ACC112 (cell line): ENCODE measurements around the gene MEX3D.
A peak's percentile ranks its signal among the peaks of the same experiment; 100 is the strongest.

Experiments used
- H2AFZ ChIP-seq: fragments of 200-600 bp; sonication (generic); one replicate; pipeline ENCODE4 v1.6.0; 2017; ENCODE audit warnings: antibody characterized with exemption, low read length; ENCODE audit not compliant: unreplicated experiment
- H3K27ac ChIP-seq: fragments of 200-600 bp; sonication (generic); 2 replicates; pipeline ENCODE4 v1.5.1; 2014; ENCODE audit warnings: low read depth, mild to moderate bottlenecking, antibody characterized with exemption, low read length, moderate library complexity
- H3K27me3 ChIP-seq: fragments of 200-600 bp; sonication (generic); 2 replicates; pipeline ENCODE4 v1.6.1; 2014; ENCODE audit warnings: mild to moderate bottlenecking, antibody characterized with exemption, low read length, moderate library complexity, mixed read lengths; ENCODE audit not compliant: insufficient read depth
- H3K36me3 ChIP-seq: fragments of 200-600 bp; sonication (generic); 2 replicates; pipeline ENCODE4 v1.6.1; 2016; ENCODE audit warnings: mild to moderate bottlenecking, antibody characterized with exemption, low read length, moderate library complexity, mixed read lengths; ENCODE audit not compliant: insufficient read depth
- H3K4me1 ChIP-seq: fragments of 200-600 bp; sonication (generic); one replicate; pipeline ENCODE4 v1.6.1; 2016; ENCODE audit warnings: low read length, mixed read lengths; ENCODE audit not compliant: insufficient read depth, unreplicated experiment, control insufficient read depth
- H3K4me3 ChIP-seq: fragments of 200-600 bp; sonication (generic); 2 replicates; pipeline ENCODE4 v1.5.1; 2014; ENCODE audit warnings: mild to moderate bottlenecking, low read depth, low read length
- H3K79me2 ChIP-seq: fragments of 200-600 bp; sonication (generic); one replicate; pipeline ENCODE4 v1.6.0; 2016; ENCODE audit warnings: low read length; ENCODE audit not compliant: control insufficient read depth, unreplicated experiment, insufficient read depth

MEX3D gene

GRCh38 chr19:1609680-1610474 is 41.8 kb upstream of the MEX3D start:
- H3K27me3 ChIP-seq = no peaks in the 10 kb centered on the region
- peaks cover 4% of the 10 kb centered on the region for H3K79me2 ChIP-seq
- no peaks in the 10 kb centered on the region for H3K4me1 ChIP-seq
- no peaks in the 10 kb centered on the region for H3K36me3 ChIP-seq
- no peak overlapping the region for H3K27ac ChIP-seq
- no peak overlapping the region for H3K4me3 ChIP-seq
- H2AFZ ChIP-seq = no peak overlapping the region

- H3K27ac ChIP-seq = no peak overlapping the region
- no peaks in the 10 kb centered on the region for H3K4me1 ChIP-seq
These were observed 40.9 kb upstream of the MEX3D start for GRCh38 chr19:1609103-1609396.

GRCh38 chr19:1608359-1609102 is 40.4 kb upstream of the MEX3D start:
- H3K27ac ChIP-seq = no peak overlapping the region
- no peaks in the 10 kb centered on the region for H3K4me1 ChIP-seq
- peaks cover 17% of the 10 kb centered on the region for H3K79me2 ChIP-seq
- no peak overlapping the region for H2AFZ ChIP-seq
- no peaks in the 10 kb centered on the region for H3K27me3 ChIP-seq
- no peak overlapping the region for H3K4me3 ChIP-seq
- H3K36me3 ChIP-seq = no peaks in the 10 kb centered on the region

More at GRCh38 chr19:1609103-1609396, 40.9 kb upstream of the MEX3D start:
- H2AFZ ChIP-seq = no peak overlapping the region
- no peaks in the 10 kb centered on the region for H3K27me3 ChIP-seq
- H3K4me3 ChIP-seq = no peak overlapping the region
- H3K79me2 ChIP-seq = peaks cover 12% of the 10 kb centered on the region
- no peaks in the 10 kb centered on the region for H3K36me3 ChIP-seq

GRCh38 chr19:1606138-1606651 is 38.1 kb upstream of the MEX3D start:
- Histone ChIP-seq H3K27ac (no peak overlapping the region), H3K4me1 (no peaks in the 10 kb centered on the region), H2AFZ (no peak overlapping the region), H3K36me3 (no peaks in the 10 kb centered on the region), H3K4me3 (peak overlapping the region; percentile 79), H3K27me3 (no peaks in the 10 kb centered on the region), H3K79me2 (peaks cover 29% of the 10 kb centered on the region)

- no peaks in the 10 kb centered on the region for H3K27me3 ChIP-seq
- H3K4me3 ChIP-seq = peak within 1 kb of the TSS; percentile 89
- H3K36me3 ChIP-seq = no peaks in the 10 kb centered on the region
- peak within 1 kb of the TSS; percentile 90 for H2AFZ ChIP-seq
- peaks cover 34% of the 10 kb centered on the region for H3K79me2 ChIP-seq
- no peaks in the 10 kb centered on the region for H3K4me1 ChIP-seq
- peak within 1 kb of the TSS; percentile 65 for H3K27ac ChIP-seq
These were observed 37.4 kb upstream of the MEX3D start, which contains the start of gene UQCR11 for GRCh38 chr19:1605236-1606137. Gene UQCR11 (minus strand): TSS chr19:1605462. CDS start chr19:1605409, 53 bp downstream.

- H3K4me1 ChIP-seq = no peaks in the 10 kb centered on the region
- H3K79me2 ChIP-seq = peaks cover 37% of the 10 kb centered on the region
- no peak overlapping the region for H3K27ac ChIP-seq
- no peak overlapping the region for H2AFZ ChIP-seq
- no peaks in the 10 kb centered on the region for H3K36me3 ChIP-seq
- no peaks in the 10 kb centered on the region for H3K27me3 ChIP-seq
- H3K4me3 ChIP-seq = no peak overlapping the region
These were observed 34.1 kb upstream of the MEX3D start for GRCh38 chr19:1602091-1602707.

GRCh38 chr19:1601613-1602064 is 33.5 kb upstream of the MEX3D start:
- no peak overlapping the region for H2AFZ ChIP-seq
- H3K36me3 ChIP-seq = no peaks in the 10 kb centered on the region
- no peaks in the 10 kb centered on the region for H3K27me3 ChIP-seq
- H3K4me3 ChIP-seq = no peak overlapping the region
- H3K4me1 ChIP-seq = no peaks in the 10 kb centered on the region
- peaks cover 37% of the 10 kb centered on the region for H3K79me2 ChIP-seq
- no peak overlapping the region for H3K27ac ChIP-seq

- Histone ChIP-seq H3K4me3 (no peak overlapping the region), H3K36me3 (no peaks in the 10 kb centered on the region), H3K4me1 (no peaks in the 10 kb centered on the region), H3K27me3 (no peaks in the 10 kb centered on the region), H3K27ac (no peak overlapping the region), H2AFZ (no peak overlapping the region), H3K79me2 (peaks cover 29% of the 10 kb centered on the region)
These were observed 31.3 kb upstream of the MEX3D start for GRCh38 chr19:1599460-1599846.

- Histone ChIP-seq H2AFZ (no peak overlapping the region), H3K27me3 (no peaks in the 10 kb centered on the region), H3K27ac (no peak overlapping the region), H3K4me1 (no peaks in the 10 kb centered on the region), H3K36me3 (no peaks in the 10 kb centered on the region), H3K4me3 (no peak overlapping the region), H3K79me2 (peaks cover 23% of the 10 kb centered on the region)
These were observed 30.8 kb upstream of the MEX3D start for GRCh38 chr19:1598777-1599459.

GRCh38 chr19:1593501-1593772 is 25.3 kb upstream of the MEX3D start:
- Histone ChIP-seq H3K79me2 (peaks cover 29% of the 10 kb centered on the region), H3K27ac (no peak overlapping the region), H2AFZ (no peak overlapping the region), H3K4me1 (peaks cover 12% of the 10 kb centered on the region), H3K4me3 (peak overlapping the region; percentile 70; the same call in 1 of the 2 replicates), H3K36me3 (no peaks in the 10 kb centered on the region), H3K27me3 (no peaks in the 10 kb centered on the region)
